Testis (tissue), 3 donors: ENCODE data around the gene NRBF2. TPM values are rescaled to one million over a fixed set of nuclear protein-coding genes. Genes with fewer than 3 reads are reported as not detected.
"Not testable (repeated sequence)": the region's sequence is repeated elsewhere in the genome, so short reads cannot be mapped to it uniquely, and the experiment has no call there.

ENCODE experiments used
- DNase-seq: peaks from one replicate; pipeline ENCODE4 v3.0.0-alpha.2; 2019
- H3K27ac ChIP-seq, 2 donors: fragments of 200-600 bp; sonication (generic); one replicate each; pipeline ENCODE4 v1.5.1; 2019
- H3K27me3 ChIP-seq: fragments of 200-600 bp; sonication (generic); one replicate; pipeline ENCODE4 v1.5.1; 2019
- H3K36me3 ChIP-seq: fragments of 200-600 bp; sonication (generic); one replicate; pipeline ENCODE4 v1.5.1; 2017; ENCODE audit warnings: low read depth; ENCODE audit errors: missing control alignments
- H3K4me1 ChIP-seq: fragments of 200-600 bp; sonication (generic); one replicate; pipeline ENCODE4 v1.5.1; 2019
- H3K4me3 ChIP-seq, 2 donors: fragments of 200-600 bp; sonication (generic); one replicate each; pipeline ENCODE4 v1.5.1; 2017 to 2019
- H3K9me3 ChIP-seq: fragments of 200-600 bp; sonication (generic); one replicate; pipeline ENCODE4 v1.5.1; 2017
- CTCF ChIP-seq, 3 experiments: fragments of 450-650 bp in 2 of 3; fragments of 200-600 bp in 1 of 3; sonication (generic) in 1 of 3; IDR thresholded peaks; one replicate each; pipeline ENCODE4 v1.5.1; 2016 to 2019; ENCODE audit warnings: antibody characterized with exemption in 3 of 3, mild to moderate bottlenecking in 2 of 3, moderate library complexity in 1 of 3
- POLR2A ChIP-seq: fragments of 450-650 bp; IDR thresholded peaks from one replicate; pipeline ENCODE4 v1.6.1; 2017; ENCODE audit warnings: antibody characterized with exemption, mild to moderate bottlenecking, moderate library complexity
- WGBS, 2 donors: methylation state at CpG; one replicate each; pipeline ENCODE4 v1.1.5; 2018; 5-methylcytosine and 5-hydroxymethylcytosine counted together
- intact Hi-C: fragments of 100-400 bp; cut with DNase I; formaldehyde crosslinking; loops from one replicate; pipeline ENCODE4 v1.15.1; 2023; ENCODE audit warnings: low total_unique reads
- polyA plus RNA-seq: library from polyadenylated mRNA; stranded (reverse); fragments of 350-450 nt; fragmentation: Illumina TruSeq; extraction: RNeasy Lipid Tissue Mini Kit (QIAGEN cat#74804); gene quantifications from one replicate; pipeline ENCODE4 v1.2.3, GENCODE V29; 2014; ENCODE audit warnings: low read depth, low replicate concordance; ENCODE audit not compliant: insufficient read depth
- total RNA-seq, 2 donors: library from RNA; depleted of rRNA; stranded (reverse); fragments of >200 nt; gene quantifications; one replicate each; pipeline ENCODE4 v1.2.3, GENCODE V29; 2016

Gene NRBF2
- total and polyA plus RNA-seq, 3 donors from 2014 or later = 16.9 to 20.0 (median 18.9) TPM

- WGBS, 2 donors = 78 to 83% methylated on average over 2 of the region's 2 CpGs
- no peaks in the 10 kb centered on the region for H3K9me3 ChIP-seq
- TF ChIP-seq POLR2A (no peak), CTCF (IDR thresholded peaks at IDR 0.05) (no peak)
- H3K4me1 ChIP-seq = no peaks in the 10 kb centered on the region
- H3K36me3 ChIP-seq = no peaks in the 10 kb centered on the region
- no peak overlapping the region for H3K4me3 ChIP-seq
- H3K27me3 ChIP-seq = no peaks in the 10 kb centered on the region
- no peak overlapping the region for H3K27ac ChIP-seq
- no peak for DNase-seq
- intact Hi-C loops = no loop called here
Measured at GRCh38 chr10:63093227-63093626, 39.9 kb upstream of the NRBF2 start.

- intact Hi-C loops = no loop called here
- no peak for DNase-seq
Measured at GRCh38 chr10:63094405-63094804, 38.7 kb upstream of the NRBF2 start.

GRCh38 chr10:63094881-63095280 is 38.2 kb upstream of the NRBF2 start:
- H3K36me3 ChIP-seq = no peaks in the 10 kb centered on the region
- no peaks in the 10 kb centered on the region for H3K27me3 ChIP-seq
- TF ChIP-seq CTCF (IDR thresholded peaks at IDR 0.05) = no peak
- H3K9me3 ChIP-seq = no peaks in the 10 kb centered on the region
- H3K4me3 ChIP-seq = no peak overlapping the region
- intact Hi-C loops = no loop called here
- WGBS, 2 donors = 72 to 78% methylated on average over 1 of the region's 1 CpG
- H3K4me1 ChIP-seq = no peaks in the 10 kb centered on the region
- DNase-seq = no peak
- no peak overlapping the region for H3K27ac ChIP-seq

More at GRCh38 chr10:63094405-63094804, 38.7 kb upstream of the NRBF2 start:
- 94 to 97% methylated on average over 2 of the region's 2 CpGs for WGBS, 2 donors
- H3K4me3 ChIP-seq = no peak overlapping the region
- H3K36me3 ChIP-seq = no peaks in the 10 kb centered on the region
- H3K4me1 ChIP-seq = no peaks in the 10 kb centered on the region
- H3K27me3 ChIP-seq = no peaks in the 10 kb centered on the region
- no peaks in the 10 kb centered on the region for H3K9me3 ChIP-seq
- no peak overlapping the region for H3K27ac ChIP-seq
- no peak for TF ChIP-seq POLR2A
- no peak for TF ChIP-seq CTCF (IDR thresholded peaks at IDR 0.05)

GRCh38 chr10:63099734-63100133 is 33.4 kb upstream of the NRBF2 start:
- intact Hi-C loops = no loop called here
- DNase-seq = no peak
- Histone ChIP-seq H3K4me3 (no peak overlapping the region), H3K4me1 (no peaks in the 10 kb centered on the region), H3K27me3 (no peaks in the 10 kb centered on the region), H3K36me3 (no peaks in the 10 kb centered on the region), H3K27ac (no peak overlapping the region), H3K9me3 (no peaks in the 10 kb centered on the region)
- TF ChIP-seq CTCF (IDR thresholded peaks at IDR 0.05) = no peak
- no peak for TF ChIP-seq POLR2A

GRCh38 chr10:63101091-63101490 is 32.0 kb upstream of the NRBF2 start:
- H3K9me3 ChIP-seq, DNase-seq, H3K27me3 ChIP-seq, H3K27ac ChIP-seq, H3K4me3 ChIP-seq, intact Hi-C loops, H3K36me3 ChIP-seq, H3K4me1 ChIP-seq: not testable (repeated sequence)
- WGBS, 2 donors = 91 to 93% methylated on average over 10 of the region's 10 CpGs

GRCh38 chr10:63102279-63102883 is 30.7 kb upstream of the NRBF2 start:
- 94 to 95% methylated on average over 7 of the region's 7 CpGs for WGBS, 2 donors
- H3K36me3 ChIP-seq, H3K9me3 ChIP-seq, H3K4me1 ChIP-seq, intact Hi-C loops, DNase-seq, H3K27me3 ChIP-seq, H3K4me3 ChIP-seq, H3K27ac ChIP-seq: not testable (repeated sequence)

GRCh38 chr10:63103178-63103577 is 29.9 kb upstream of the NRBF2 start:
- intact Hi-C loops, H3K27ac ChIP-seq, DNase-seq, H3K27me3 ChIP-seq, H3K9me3 ChIP-seq, H3K36me3 ChIP-seq, H3K4me3 ChIP-seq, H3K4me1 ChIP-seq: not testable (repeated sequence)
- 43 to 50% methylated on average over 4 of the region's 4 CpGs for WGBS, 2 donors
